Measurements from ENCODE around the gene PCNT. TPM values are rescaled to one million over a fixed set of nuclear protein-coding genes. Genes with fewer than 3 reads are reported as not detected.

Gene PCNT
- total and polyA plus RNA-seq, 2 of the 4 experiments (the other 2 are of a cell fraction) = 10.0 to 19.4 TPM

GRCh38 chr21:46375560-46376230, 51.7 kb downstream of the PCNT start:
- WGBS, 2 experiments (ENCODE audit: extremely low coverage in 2 of 2, insufficient read length in 1 of 2) = 98% methylated on average over 8 of the region's 32 CpGs; no CpG with 5 or more reads in 1 of the 2 experiments
- Histone ChIP-seq H3K9me1 (ENCODE audit: insufficient read depth, low read length) (peaks cover 11% of the 10 kb centered on the region), H2AK5ac (ENCODE audit: low read depth, low read length) (no peak overlapping the region), H3K27ac (ENCODE audit: insufficient read depth, low read length) (no peak overlapping the region), H3K9ac (ENCODE audit: low read depth, low read length) (no peak overlapping the region), H3K18ac (ENCODE audit: low read depth, low read length) (no peak overlapping the region), H2BK5ac (ENCODE audit: low read depth, low read length, poor library complexity, severe bottlenecking) (no peak overlapping the region), H2BK20ac (ENCODE audit: low read depth, low read length) (no peak overlapping the region), H3K4me3 (ENCODE audit: insufficient read depth, low read depth, low read length) (no peak overlapping the region), H3K23ac (ENCODE audit: low read depth, low read length) (no peak overlapping the region), H3K79me1 (ENCODE audit: low read depth in 1 of 2, low read length in 2 of 2) (peaks cover 29 to 68% of the 10 kb centered on the region in 2 experiments), H2BK120ac (ENCODE audit: low read depth, low read length) (no peak overlapping the region), H2AFZ (replicated peaks; ENCODE audit: low read length, poor library complexity) (no peak overlapping the region), H3K56ac (ENCODE audit: extremely low read depth, insufficient read depth, low read length) (no peak overlapping the region), H3K4me1 (ENCODE audit: control insufficient read depth, insufficient read depth, low read length) (no peaks in the 10 kb centered on the region), H3K27me3 (ENCODE audit: control insufficient read depth, insufficient read depth, low read length) (no peaks in the 10 kb centered on the region), H2BK15ac (ENCODE audit: low read depth, low read length) (no peak overlapping the region), H4K20me1 (ENCODE audit: insufficient read depth, low read length) (peaks cover 21% of the 10 kb centered on the region), H3K14ac (replicated peaks; ENCODE audit: low read depth, low read length) (no peak overlapping the region), H4K5ac (ENCODE audit: low read depth, low read length) (no peak overlapping the region), H3K4ac (ENCODE audit: low read depth, low read length) (no peak overlapping the region), H4K8ac (ENCODE audit: low read depth in 2 of 2, low read length in 2 of 2) (no peak overlapping the region), H4K91ac (ENCODE audit: insufficient read depth, low read depth, low read length) (no peak overlapping the region), H2AK9ac (replicated peaks; ENCODE audit: low read depth, low read length, poor library complexity) (no peak overlapping the region), H3K9me3 (ENCODE audit: control insufficient read depth, insufficient read depth, low read length) (no peaks in the 10 kb centered on the region), H3K36me3 (ENCODE audit: control insufficient read depth, insufficient read depth, low read length) (peaks cover 14% of the 10 kb centered on the region), H3K4me2 (ENCODE audit: low read depth, low read length) (no peak overlapping the region)
- TF ChIP-seq RFX5 (IDR thresholded peaks at IDR 0.05; ENCODE audit: low read depth, low read length) (no peak), ELK1 (IDR thresholded peaks at IDR 0.05; ENCODE audit: borderline replicate concordance, low read depth, low read length) (no peak), BHLHE40 (IDR thresholded peaks at IDR 0.05; ENCODE audit: low read depth, low read length) (no peak), MAFK (IDR thresholded peaks at IDR 0.05; ENCODE audit: low read depth, low read length) (no peak), RAD21 (IDR thresholded peaks at IDR 0.05; ENCODE audit: low read length) (no peak), RCOR1 (IDR thresholded peaks at IDR 0.05; ENCODE audit: insufficient replicate concordance, low read length) (no peak)
- TF ChIP-seq, protein P1, sequence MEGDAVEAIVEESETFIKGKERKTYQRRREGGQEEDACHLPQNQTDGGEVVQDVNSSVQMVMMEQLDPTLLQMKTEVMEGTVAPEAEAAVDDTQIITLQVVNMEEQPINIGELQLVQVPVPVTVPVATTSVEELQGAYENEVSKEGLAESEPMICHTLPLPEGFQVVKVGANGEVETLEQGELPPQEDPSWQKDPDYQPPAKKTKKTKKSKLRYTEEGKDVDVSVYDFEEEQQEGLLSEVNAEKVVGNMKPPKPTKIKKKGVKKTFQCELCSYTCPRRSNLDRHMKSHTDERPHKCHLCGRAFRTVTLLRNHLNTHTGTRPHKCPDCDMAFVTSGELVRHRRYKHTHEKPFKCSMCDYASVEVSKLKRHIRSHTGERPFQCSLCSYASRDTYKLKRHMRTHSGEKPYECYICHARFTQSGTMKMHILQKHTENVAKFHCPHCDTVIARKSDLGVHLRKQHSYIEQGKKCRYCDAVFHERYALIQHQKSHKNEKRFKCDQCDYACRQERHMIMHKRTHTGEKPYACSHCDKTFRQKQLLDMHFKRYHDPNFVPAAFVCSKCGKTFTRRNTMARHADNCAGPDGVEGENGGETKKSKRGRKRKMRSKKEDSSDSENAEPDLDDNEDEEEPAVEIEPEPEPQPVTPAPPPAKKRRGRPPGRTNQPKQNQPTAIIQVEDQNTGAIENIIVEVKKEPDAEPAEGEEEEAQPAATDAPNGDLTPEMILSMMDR (conservative IDR thresholded peaks at IDR 0.05; ENCODE audit: low read depth, low read length) = no peak
- no peak for ATAC-seq (ENCODE audit: low read depth)
- no TSS peak for BruUV-seq (replicated peaks)
- ChIA-PET POLR2A (ENCODE audit: unreplicated experiment) (no interaction called here), CTCF (no interaction called here)
- DNase-seq = no peak
- intact Hi-C loops (cut with micrococcal nuclease) (no loop called here), dilution Hi-C loops (cut with HindIII; ENCODE audit: low sequenced_read_pairs, unreplicated experiment) (no loop called here), in situ Hi-C loops (cut with MboI; ENCODE audit: low sequenced_read_pairs) (no loop called here)
